Activated CD8-positive, alpha-beta memory T cell treated with anti-CD3 and anti-CD28 coated beads for 48 hours (primary cell): ENCODE results near the gene NCOA7.
"Not testable (repeated sequence)": the region's sequence is repeated elsewhere in the genome, so short reads cannot be mapped to it uniquely, and the experiment has no call there.

Experiments used
- DNase-seq, 3 experiments: peaks; one replicate each; pipeline ENCODE4 v3.0.0-alpha.2; 2020; ENCODE audit warnings: low read depth in 2 of 3, low spot score in 2 of 3

Gene NCOA7

GRCh38 chr6:125836466-125836865, 45.7 kb downstream of the NCOA7 start:
- DNase-seq = no peak

GRCh38 chr6:125839471-125839870, 48.7 kb downstream of the NCOA7 start:
- no peak for DNase-seq

DNA sequence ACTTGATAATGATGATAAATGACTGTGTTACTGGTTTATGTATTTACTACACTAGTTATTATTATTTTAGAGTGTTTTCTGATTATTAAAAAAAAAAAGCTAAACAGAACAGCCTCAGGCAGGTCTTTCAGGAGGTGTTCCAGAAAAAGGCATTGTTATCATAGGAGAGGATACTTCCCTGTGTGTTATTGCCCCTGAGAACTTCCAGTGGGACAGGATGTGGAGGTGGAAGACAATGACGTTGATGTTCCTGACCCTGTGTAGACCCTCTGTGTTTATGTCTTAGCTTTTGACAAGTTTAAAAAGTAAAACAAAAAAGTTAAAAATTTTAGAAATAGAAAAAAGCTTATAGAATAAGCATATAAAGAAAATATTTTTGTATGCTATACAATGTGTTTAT, 49.1 kb downstream of the NCOA7 start:
- DNase-seq = no peak

DNA sequence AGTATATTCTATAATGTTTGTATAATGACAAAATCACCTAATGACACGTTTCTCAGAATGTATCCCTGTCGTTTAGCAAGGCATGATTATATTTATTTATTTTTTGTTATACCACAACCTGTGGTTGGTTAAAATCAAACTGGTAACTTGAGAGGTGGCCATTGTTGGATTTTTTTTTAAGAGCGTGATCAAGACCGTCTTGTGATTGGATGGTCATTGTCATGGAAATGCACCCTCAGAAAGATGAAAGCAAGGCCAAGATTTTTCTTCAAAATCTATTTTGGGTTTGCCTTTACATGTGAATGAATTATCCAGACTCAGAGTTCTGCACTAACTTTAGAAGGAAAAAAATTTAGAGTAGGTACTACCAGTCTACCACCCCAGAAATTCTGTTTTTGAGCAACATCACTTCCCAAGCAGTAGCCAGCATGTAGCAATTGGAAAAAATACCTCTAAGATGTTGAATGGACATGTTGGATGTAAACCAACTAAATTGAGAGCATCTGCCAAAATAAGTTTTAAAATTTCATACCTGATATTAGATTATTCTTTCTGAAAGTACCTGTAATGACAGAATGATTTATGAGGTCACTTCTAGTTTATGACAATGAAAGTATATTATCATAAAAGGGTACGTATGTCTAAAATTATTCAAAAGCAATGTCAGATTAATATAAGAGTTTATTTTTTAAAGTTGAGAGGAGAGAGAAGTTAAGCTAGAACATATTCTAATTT, 50.8 kb downstream of the NCOA7 start:
- DNase-seq = no peak

DNA sequence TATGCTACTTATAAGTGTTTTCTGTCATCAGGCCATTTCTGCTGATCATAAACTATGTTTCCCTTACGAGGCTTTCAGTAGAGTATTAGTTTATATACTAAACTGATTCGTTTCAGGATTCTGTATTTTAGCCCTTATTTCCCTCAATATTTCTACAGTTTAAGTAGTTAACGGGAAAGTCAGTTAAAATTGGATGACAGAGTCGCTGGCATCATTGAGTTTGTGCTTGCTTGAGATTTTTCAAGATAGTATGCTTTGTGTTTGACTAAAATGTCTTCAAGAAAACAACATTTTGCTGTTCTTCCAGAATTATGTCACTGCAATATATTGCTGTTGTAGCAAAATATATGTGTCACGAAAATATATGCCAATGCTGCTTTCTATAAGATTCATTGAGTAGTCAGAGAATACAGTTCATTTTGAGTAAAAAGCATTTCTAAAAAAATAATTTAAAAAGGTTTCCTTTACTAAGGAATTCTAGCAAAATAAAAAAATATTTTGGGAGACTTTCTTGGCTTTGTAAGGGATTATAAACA, 51.4 kb downstream of the NCOA7 start:
- no peak for DNase-seq

- DNase-seq = no peak
Observed at GRCh38 chr6:125843593-125843992, 52.8 kb downstream of the NCOA7 start.

GRCh38 chr6:125844989-125845388, 54.2 kb downstream of the NCOA7 start:
- no peak for DNase-seq

DNA sequence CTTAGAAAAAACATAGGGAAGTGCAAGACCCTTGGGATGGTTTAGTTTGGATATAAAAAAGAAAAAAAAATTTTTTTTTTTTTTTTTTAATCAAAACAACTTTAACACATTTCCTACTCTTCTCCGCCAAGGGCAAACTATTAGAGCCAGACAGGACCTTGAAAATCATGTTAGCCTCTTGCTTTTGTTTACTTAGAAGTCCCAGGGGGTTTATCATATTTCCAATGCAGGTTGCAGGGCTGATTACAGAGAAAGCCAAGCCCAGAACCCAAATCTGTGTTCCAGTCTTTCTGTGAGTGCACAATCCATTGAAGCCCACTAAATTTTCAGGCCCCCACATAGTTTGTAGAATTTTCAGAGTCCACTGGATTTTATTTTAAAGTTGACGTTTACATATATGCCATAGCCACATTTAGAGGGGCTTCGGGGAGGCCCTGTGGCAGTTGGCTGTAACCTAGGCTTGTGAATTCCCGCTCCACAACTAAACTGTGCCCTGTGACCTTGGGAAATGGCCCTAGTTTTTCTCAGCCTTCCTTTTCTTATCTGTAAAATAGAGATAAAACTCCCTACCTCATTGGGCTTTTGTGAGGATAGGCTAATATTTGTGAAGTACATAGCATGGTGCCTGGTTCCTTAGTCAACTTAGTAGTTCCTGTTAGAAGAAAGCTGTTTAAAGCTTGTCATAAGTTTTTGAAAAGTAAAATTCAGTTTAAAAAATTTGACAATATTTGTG, 55.7 kb downstream of the NCOA7 start:
- no peak for DNase-seq

GRCh38 chr6:125848286-125848685, 57.5 kb downstream of the NCOA7 start:
- DNase-seq = not testable (repeated sequence)

DNA sequence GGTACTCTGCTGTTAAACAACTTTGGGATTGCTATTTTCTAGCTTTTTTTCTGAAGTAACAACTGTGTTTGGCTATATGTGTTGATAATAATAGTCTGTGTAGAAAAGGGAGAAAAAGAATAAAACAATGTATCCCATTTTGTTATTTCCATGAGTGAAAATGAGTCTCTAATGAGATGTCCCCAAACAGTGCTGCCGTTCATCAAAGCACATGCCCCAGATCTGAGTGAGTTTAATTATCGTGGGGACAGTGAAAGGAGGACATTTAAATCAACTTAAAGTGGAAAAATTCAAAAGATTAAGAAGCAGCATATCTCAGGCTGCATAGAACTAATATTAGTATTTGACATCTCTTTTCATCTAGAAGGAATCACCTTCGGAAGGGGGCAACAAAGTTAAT, 59.6 kb downstream of the NCOA7 start:
- DNase-seq = no peak

- DNase-seq = no peak
Observed at GRCh38 chr6:125852587-125852986, 61.8 kb downstream of the NCOA7 start.

DNA sequence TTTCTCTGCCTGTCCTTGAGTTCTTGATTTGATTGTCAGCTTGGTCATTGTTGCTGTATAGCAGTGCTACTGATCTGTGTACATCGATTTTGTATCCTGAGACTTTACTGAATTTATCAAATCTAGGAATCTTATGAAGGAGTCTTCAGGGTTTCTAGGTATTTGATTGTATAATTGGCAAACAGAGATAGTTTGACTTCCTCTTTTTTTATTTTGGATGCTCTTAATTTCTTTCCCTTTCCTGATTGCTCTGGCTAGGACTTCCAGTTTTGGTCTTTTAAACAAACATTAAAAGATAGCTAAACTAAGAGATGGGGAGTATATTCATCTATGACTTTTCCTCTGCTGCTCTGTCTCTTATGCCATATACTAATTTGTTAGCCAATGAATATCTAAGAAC, 62.4 kb downstream of the NCOA7 start:
- no peak for DNase-seq

GRCh38 chr6:125853756-125854155, 63.0 kb downstream of the NCOA7 start:
- DNase-seq = no peak

DNA sequence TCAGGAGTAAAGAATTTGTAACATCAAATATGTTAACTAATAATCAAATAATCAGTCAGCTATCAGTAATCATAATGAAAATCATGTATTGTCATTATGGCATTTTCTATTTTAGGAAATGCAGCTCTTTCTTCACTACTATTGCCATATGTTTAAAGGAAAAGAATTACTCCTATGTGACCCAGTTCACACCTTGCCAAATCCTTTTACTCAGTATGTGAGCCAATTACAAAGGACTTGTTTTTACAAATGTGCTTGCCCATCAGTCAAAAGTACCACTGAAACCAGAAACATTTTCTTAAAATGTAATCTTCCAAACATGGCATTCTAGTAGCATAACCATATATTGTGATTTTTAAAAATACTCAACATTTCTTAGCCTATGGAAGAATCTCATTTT, 63.6 kb downstream of the NCOA7 start:
- no peak for DNase-seq

- DNase-seq = no peak
Observed at GRCh38 chr6:125855783-125856182, 65.0 kb downstream of the NCOA7 start.

DNA sequence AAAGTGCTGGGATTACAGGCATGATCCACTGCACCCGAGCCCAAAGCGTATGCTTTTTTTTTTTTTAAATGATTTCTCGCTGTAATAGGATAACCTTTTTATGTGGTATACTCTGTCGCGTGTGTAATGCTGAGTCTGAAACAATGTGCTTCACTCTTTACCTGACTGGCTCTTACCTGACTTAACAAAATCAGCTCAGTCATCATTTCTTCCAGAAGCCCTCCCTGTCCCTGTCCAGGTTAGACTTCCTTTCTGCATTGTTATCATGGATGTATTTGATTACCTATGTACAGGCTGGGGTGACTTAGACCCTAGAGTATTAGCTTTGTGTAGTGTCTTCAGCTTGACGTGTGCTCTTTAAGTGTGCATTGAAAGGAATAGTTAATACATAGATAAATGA, 67.1 kb downstream of the NCOA7 start:
- DNase-seq = no peak

- DNase-seq = no peak
Observed at GRCh38 chr6:125858427-125859320, 67.9 kb downstream of the NCOA7 start.

- no peak for DNase-seq
Observed at GRCh38 chr6:125859727-125860126, 69.0 kb downstream of the NCOA7 start.

GRCh38 chr6:125863023-125863422, 72.3 kb downstream of the NCOA7 start:
- no peak for DNase-seq

- DNase-seq = no peak
Observed at GRCh38 chr6:125865015-125865414, 74.3 kb downstream of the NCOA7 start.

DNA sequence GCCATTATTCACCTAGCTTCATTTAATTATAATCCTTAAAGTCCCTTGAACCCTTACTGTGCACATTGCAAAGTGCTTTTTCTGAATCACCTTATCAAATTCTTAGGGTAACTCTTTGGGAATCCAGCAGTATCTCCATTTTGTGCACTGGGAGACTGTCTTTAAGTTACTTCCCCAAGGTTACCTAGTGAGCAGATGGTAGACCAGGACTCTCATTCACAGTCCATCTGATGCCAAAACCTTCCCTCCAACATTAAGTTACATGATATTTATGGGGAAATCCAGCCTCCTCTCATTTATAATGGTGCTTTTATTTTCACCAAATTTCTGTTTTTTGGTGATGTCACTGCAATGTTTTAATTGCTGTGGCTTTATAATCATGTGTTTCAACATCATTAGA, 75.7 kb downstream of the NCOA7 start:
- DNase-seq = no peak
